H1 (cell line): ENCODE data around the gene GPC6. TPM values are rescaled to one million over a fixed set of nuclear protein-coding genes. Genes with fewer than 3 reads are reported as not detected.

Source experiments
- ASH2L ChIP-seq: fragments of 200-600, 300-600 bp; sonication (generic); IDR thresholded peaks from one replicate; pipeline ENCODE4 v1.7.1; 2017; ENCODE audit warnings: low read length
- BACH1 ChIP-seq: IDR thresholded peaks from 2 replicates; pipeline ENCODE4 v1.6.1; 2012; ENCODE audit warnings: low read length, improper control_type of control experiment
- CBX5 ChIP-seq: fragments of 300-800, 300-1000 bp; sonication (generic); IDR thresholded peaks from 2 replicates; pipeline ENCODE4 v1.7.1; 2016; ENCODE audit warnings: antibody characterized with exemption, low read length, low read depth
- CEBPB ChIP-seq: IDR thresholded peaks from 2 replicates; pipeline ENCODE4 v1.6.1; 2012; ENCODE audit warnings: low read depth, low read length
- KDM1A ChIP-seq: fragments of 200-600, 300-600 bp; sonication (generic); IDR thresholded peaks from 2 replicates; pipeline ENCODE4 v1.7.1; 2016; ENCODE audit warnings: mild to moderate bottlenecking, low read length, borderline replicate concordance
- RAD21 ChIP-seq, 2 experiments: IDR thresholded peaks in 1 of 2; conservative IDR thresholded peaks in 1 of 2; 2 replicates each; pipeline ENCODE4 v1.6.1; 2011; ENCODE audit warnings: low read depth in 2 of 2, low read length in 2 of 2, improper control_type of control experiment in 1 of 2, inconsistent platforms in 1 of 2, mild to moderate bottlenecking in 1 of 2, moderate library complexity in 1 of 2
- RXRA ChIP-seq: IDR thresholded peaks from 2 replicates; pipeline ENCODE4 v1.6.1; 2011; ENCODE audit warnings: low read depth, mild to moderate bottlenecking, low read length, moderate library complexity; ENCODE audit not compliant: insufficient read depth
- SIN3A ChIP-seq, 2 experiments: IDR thresholded peaks in 1 of 2; conservative IDR thresholded peaks in 1 of 2; 2 replicates each; pipeline ENCODE4 v1.6.1; 2011 to 2012; ENCODE audit warnings: low read length in 2 of 2, improper control_type of control experiment in 1 of 2, low read depth in 1 of 2, mild to moderate bottlenecking in 1 of 2
- SIRT6 ChIP-seq: IDR thresholded peaks from one replicate; pipeline ENCODE4 v1.7.1; 2012; ENCODE audit warnings: low read length, inconsistent platforms
- SUZ12 ChIP-seq: fragments of 200-600 bp; sonication (generic); IDR thresholded peaks from 2 replicates; pipeline ENCODE4 v1.6.1; 2012; ENCODE audit warnings: mild to moderate bottlenecking, inconsistent platforms, low read length, moderate library complexity, mixed read lengths
- TAF7 ChIP-seq: optimal IDR thresholded peaks from 2 replicates; pipeline ENCODE3; 2011; ENCODE audit warnings: low read depth, mild to moderate bottlenecking, inconsistent platforms, low read length, moderate library complexity, borderline replicate concordance
- TBP ChIP-seq: IDR thresholded peaks from 2 replicates; pipeline ENCODE4 v1.6.1; 2011; ENCODE audit warnings: low read depth, low read length, improper control_type of control experiment
- polyA plus RNA-seq, 7 experiments: library from polyadenylated mRNA; depleted of rRNA in 3 of 7; stranded (reverse) in 5 of 7; unstranded in 2 of 7; fragments of >200 nt in 5 of 7; fragments of 200-250 nt in 2 of 7; gene quantifications; 1 replicate in 5 of 7; 2 replicates in 1 of 7; 4 replicates in 1 of 7; pipeline versions ENCODE4 v1.2.1 to v1.2.3, GENCODE V29; 2011 to 2013; ENCODE audit warnings: missing spikeins in 2 of 7, mixed read lengths in 2 of 7
- total RNA-seq: library from RNA; stranded (reverse); fragmentation: NEBNext Ultra II Directional; extraction: Animal tissue kit (Norgen Biotek cat#: 25700); gene quantifications from 2 replicates; pipeline ENCODE4 v1.2.1, GENCODE V29; 2021

GPC6 gene
- total and polyA plus RNA-seq, 2 of the 8 experiments (the other 6 are each of a cell fraction or from before 2014, with no cell fraction given): 5.4 to 12.0 TPM

- TF ChIP-seq CBX5 (no peak), RXRA (no peak), SIRT6 (no peak), RAD21 (IDR thresholded peaks at IDR 0.05 in 1 of 2, conservative IDR thresholded peaks at IDR 0.05 in 1 of 2; ENCODE audit: low read depth in 2 of 2, low read length in 2 of 2) (no peak), SUZ12 (no peak), BACH1 (no peak), SIN3A (conservative IDR thresholded peaks at IDR 0.05 in 1 of 2, IDR thresholded peaks at IDR 0.05 in 1 of 2; ENCODE audit: low read depth in 1 of 2, low read length in 2 of 2) (no peak), KDM1A (no peak), TAF7 (no peak), ASH2L (no peak), TBP (no peak), CEBPB (no peak)
Measured at GRCh38 chr13:93496985-93497673, 270.5 kb downstream of the GPC6 start (continued).
